CD14-positive monocyte (primary cell): ENCODE measurements around the gene NOS1. TPM values are rescaled to one million over a fixed set of nuclear protein-coding genes. Genes with fewer than 3 reads are reported as not detected.

Experiments used
- DNase-seq, 3 donors: peaks; one replicate each; pipeline ENCODE4 v3.0.0-alpha.2; 2011 to 2022
- H2AFZ ChIP-seq: 2 replicates; pipeline ENCODE4 v1.6.0; 2012; ENCODE audit warnings: mild to moderate bottlenecking, low read depth, low read length, inconsistent platforms; ENCODE audit not compliant: insufficient read depth, poor library complexity, severe bottlenecking
- H3K27ac ChIP-seq, 2 donors: 1 replicate in 1 of 2; 2 replicates in 1 of 2; pipeline ENCODE4 v1.5.1; 2012 to 2013; ENCODE audit warnings: low read length in 2 of 2, control low read depth in 1 of 2, inconsistent platforms in 1 of 2, low read depth in 1 of 2, mild to moderate bottlenecking in 1 of 2
- H3K27me3 ChIP-seq, 2 donors: one replicate each; pipeline versions ENCODE4 v1.6.0 to v1.6.1; 2011 to 2013; ENCODE audit warnings: low read length in 2 of 2; ENCODE audit not compliant: control insufficient read depth in 2 of 2, insufficient read depth in 2 of 2
- H3K36me3 ChIP-seq, 2 donors: replicated peaks in 1 of 2; 1 replicate in 1 of 2; 2 replicates in 1 of 2; pipeline versions ENCODE4 v1.5.1 to v1.6.1; 2012 to 2013; ENCODE audit warnings: low read length in 2 of 2, control low read depth in 1 of 2, inconsistent platforms in 1 of 2, mild to moderate bottlenecking in 1 of 2; ENCODE audit not compliant: insufficient read depth in 2 of 2, control insufficient read depth in 1 of 2
- H3K4me1 ChIP-seq, 2 donors: 1 replicate in 1 of 2; 2 replicates in 1 of 2; pipeline versions ENCODE4 v1.5.1 to v1.6.1; 2012 to 2013; ENCODE audit warnings: low read length in 2 of 2, control low read depth in 1 of 2, inconsistent platforms in 1 of 2, mild to moderate bottlenecking in 1 of 2, moderate library complexity in 1 of 2; ENCODE audit not compliant: insufficient read depth in 2 of 2, control insufficient read depth in 1 of 2
- H3K4me2 ChIP-seq: replicated peaks from 2 replicates; pipeline ENCODE3; 2012; ENCODE audit warnings: low read length, moderate library complexity, mild to moderate bottlenecking; ENCODE audit not compliant: poor library complexity, severe bottlenecking; ENCODE audit errors: extremely low read depth
- H3K4me3 ChIP-seq, 3 experiments: fragments of 200-600 bp in 1 of 3; sonication (generic) in 1 of 3; replicated peaks in 1 of 3; 1 replicate in 2 of 3; 2 replicates in 1 of 3; pipeline ENCODE4 v1.5.1; 2011 to 2013; ENCODE audit warnings: low read length in 3 of 3, mild to moderate bottlenecking in 3 of 3, control low read depth in 2 of 3, low read depth in 2 of 3, inconsistent platforms in 1 of 3, moderate library complexity in 1 of 3
- H3K79me2 ChIP-seq: 2 replicates; pipeline ENCODE4 v1.6.0; 2012; ENCODE audit warnings: mild to moderate bottlenecking, control low read depth, inconsistent platforms, low read length, moderate library complexity; ENCODE audit not compliant: insufficient read depth
- H3K9ac ChIP-seq: 2 replicates; pipeline ENCODE4 v1.6.0; 2017; ENCODE audit warnings: low read length, mild to moderate bottlenecking; ENCODE audit not compliant: insufficient read depth, poor library complexity, severe bottlenecking
- H3K9me3 ChIP-seq, 2 donors: replicated peaks in 1 of 2; 1 replicate in 1 of 2; 2 replicates in 1 of 2; pipeline versions ENCODE4 v1.5.1 to v1.6.1; 2012 to 2013; ENCODE audit warnings: low read length in 2 of 2, control low read depth in 1 of 2; ENCODE audit not compliant: control insufficient read depth in 1 of 2, insufficient read depth in 1 of 2
- H4K20me1 ChIP-seq: 2 replicates; pipeline ENCODE4 v1.6.0; 2012; ENCODE audit warnings: mild to moderate bottlenecking, low read length, control low read depth, moderate library complexity; ENCODE audit not compliant: insufficient read depth
- H3K27ac Mint-ChIP-seq, 7 donors: one replicate each; pipeline ENCODE4 v1.8.0; 2020; ENCODE audit warnings: mild to moderate bottlenecking in 7 of 7, mixed read lengths in 7 of 7, moderate library complexity in 6 of 7, inconsistent platforms in 2 of 7
- H3K27me3 Mint-ChIP-seq, 3 donors: one replicate each; pipeline ENCODE4 v1.8.0; 2021 to 2022; ENCODE audit warnings: low read depth in 3 of 3, mild to moderate bottlenecking in 3 of 3, mixed read lengths in 3 of 3, moderate library complexity in 3 of 3, inconsistent platforms in 1 of 3
- H3K36me3 Mint-ChIP-seq, 2 donors: one replicate each; pipeline ENCODE4 v1.8.0; 2020; ENCODE audit warnings: mixed read lengths in 2 of 2, inconsistent platforms in 1 of 2, mild to moderate bottlenecking in 1 of 2
- H3K4me1 Mint-ChIP-seq: one replicate; pipeline ENCODE4 v1.8.0; 2020; ENCODE audit warnings: mild to moderate bottlenecking, mixed read lengths
- H3K4me3 Mint-ChIP-seq, 2 donors: one replicate each; pipeline ENCODE4 v1.8.0; 2020; ENCODE audit warnings: mild to moderate bottlenecking in 2 of 2, mixed read lengths in 2 of 2, moderate library complexity in 1 of 2
- H3K9me3 Mint-ChIP-seq, 7 donors: one replicate each; pipeline ENCODE4 v1.8.0; 2020 to 2022; ENCODE audit warnings: mixed read lengths in 7 of 7, mild to moderate bottlenecking in 6 of 7, moderate library complexity in 6 of 7, inconsistent platforms in 2 of 7
- WGBS: methylation state at CpG from one replicate; pipeline ENCODE4 v1.1.5; 2013; ENCODE audit warnings: missing lambda C conversion rate; ENCODE audit not compliant: insufficient coverage; 5-methylcytosine and 5-hydroxymethylcytosine counted together
- intact Hi-C, 2 donors: fragments of 100-400 bp; cut with micrococcal nuclease; formaldehyde crosslinking; loops; one replicate each; pipeline versions ENCODE4 v1.15.0 to v1.15.1; 2023
- polyA plus RNA-seq, 3 donors: library from polyadenylated mRNA; depleted of rRNA in 1 of 3; unstranded in 2 of 3; stranded (reverse) in 1 of 3; fragments of 300-500 nt in 2 of 3; fragments of >200 nt in 1 of 3; fragmentation: Illumina TruSeq in 2 of 3; gene quantifications; 1 replicate in 2 of 3; 2 replicates in 1 of 3; pipeline ENCODE4 v1.2.3, GENCODE V29; 2012 to 2021
- TF ChIP-seq, protein P1 (sequence below): fragments of 200-600 bp; IDR thresholded peaks from one replicate; pipeline ENCODE4 v1.8.0; 2022; ENCODE audit warnings: antibody characterized with exemption, mild to moderate bottlenecking

The NOS1 gene
- polyA plus RNA-seq, 3 donors: not detected

GRCh38 chr12:117192057-117192456 lies 169.4 kb downstream of the NOS1 start:
- H4K20me1 ChIP-seq: no peaks in the 10 kb centered on the region
- peak overlapping the region in 1 of 7 donors; percentile 45 for H3K27ac Mint-ChIP-seq
- peaks cover 3 to 4% of the 10 kb centered on the region in 2 donors for H3K36me3 ChIP-seq
- WGBS: 100% methylated on average over 1 of the region's 2 CpGs
- peaks cover 0 to 18% (median 8%) of the 10 kb centered on the region in 7 donors for H3K9me3 Mint-ChIP-seq
- H3K27me3 Mint-ChIP-seq: peaks cover 27 to 42% (median 30%) of the 10 kb centered on the region in 3 donors
- no peak for DNase-seq
- H3K4me1 ChIP-seq: peaks cover 12 to 17% of the 10 kb centered on the region in 2 donors
- no peak overlapping the region for H3K27ac ChIP-seq
- peaks cover 8 to 16% of the 10 kb centered on the region in 2 donors for H3K27me3 ChIP-seq
- TF ChIP-seq, protein P1, sequence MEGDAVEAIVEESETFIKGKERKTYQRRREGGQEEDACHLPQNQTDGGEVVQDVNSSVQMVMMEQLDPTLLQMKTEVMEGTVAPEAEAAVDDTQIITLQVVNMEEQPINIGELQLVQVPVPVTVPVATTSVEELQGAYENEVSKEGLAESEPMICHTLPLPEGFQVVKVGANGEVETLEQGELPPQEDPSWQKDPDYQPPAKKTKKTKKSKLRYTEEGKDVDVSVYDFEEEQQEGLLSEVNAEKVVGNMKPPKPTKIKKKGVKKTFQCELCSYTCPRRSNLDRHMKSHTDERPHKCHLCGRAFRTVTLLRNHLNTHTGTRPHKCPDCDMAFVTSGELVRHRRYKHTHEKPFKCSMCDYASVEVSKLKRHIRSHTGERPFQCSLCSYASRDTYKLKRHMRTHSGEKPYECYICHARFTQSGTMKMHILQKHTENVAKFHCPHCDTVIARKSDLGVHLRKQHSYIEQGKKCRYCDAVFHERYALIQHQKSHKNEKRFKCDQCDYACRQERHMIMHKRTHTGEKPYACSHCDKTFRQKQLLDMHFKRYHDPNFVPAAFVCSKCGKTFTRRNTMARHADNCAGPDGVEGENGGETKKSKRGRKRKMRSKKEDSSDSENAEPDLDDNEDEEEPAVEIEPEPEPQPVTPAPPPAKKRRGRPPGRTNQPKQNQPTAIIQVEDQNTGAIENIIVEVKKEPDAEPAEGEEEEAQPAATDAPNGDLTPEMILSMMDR: no peak
- peaks cover 14% of the 10 kb centered on the region for H3K4me1 Mint-ChIP-seq
- intact Hi-C loops: no loop called here
- peaks cover 9 to 12% of the 10 kb centered on the region in 2 donors for H3K36me3 Mint-ChIP-seq
- no peak overlapping the region for H2AFZ ChIP-seq
- no peak overlapping the region for H3K4me3 Mint-ChIP-seq
- no peak overlapping the region for H3K4me3 ChIP-seq
- H3K9ac ChIP-seq: no peak overlapping the region
- H3K9me3 ChIP-seq: no peaks in the 10 kb centered on the region
- no peak overlapping the region for H3K4me2 ChIP-seq
- peaks cover 6% of the 10 kb centered on the region for H3K79me2 ChIP-seq

GRCh38 chr12:117190210-117190781 lies 171.1 kb downstream of the NOS1 start, which contains the start of gene FBXO21:
TSS of gene FBXO21 (minus strand) at chr12:117190470. CDS start at chr12:117190456, 14 bp downstream.
- H3K9ac ChIP-seq: peak within 1 kb of the TSS; percentile 81
- intact Hi-C loops: no loop called here
- Mint-ChIP-seq H3K9me3 (peaks cover 0 to 18% (median 8%) of the 10 kb centered on the region in 7 donors), H3K4me1 (peaks cover 14% of the 10 kb centered on the region), H3K36me3 (peaks cover 19 to 30% of the 10 kb centered on the region in 2 donors), H3K27me3 (peaks cover 24 to 42% (median 27%) of the 10 kb centered on the region in 3 donors), H3K4me3 (peak within 1 kb of the TSS; percentile 95 to 98), H3K27ac (peak within 1 kb of the TSS in 6 of 7 donors; percentile 23 to 81 (median 44))
- DNase-seq: peak; percentile 60 to 74 (median 69)
- no peaks in the 10 kb centered on the region for H3K9me3 ChIP-seq
- peak within 1 kb of the TSS; percentile 87 for H3K4me2 ChIP-seq
- H3K4me1 ChIP-seq: peaks cover 12 to 17% of the 10 kb centered on the region in 2 donors
- peaks cover 8 to 16% of the 10 kb centered on the region in 2 donors for H3K27me3 ChIP-seq
- WGBS: under 1% methylated on average over 49 of the region's 59 CpGs
- peak within 1 kb of the TSS in 1 of 2 donors; percentile 66 for H3K27ac ChIP-seq
- H3K4me3 ChIP-seq: peak within 1 kb of the TSS; percentile 66 to 97 (median 81)
- H3K36me3 ChIP-seq: peaks cover 7 to 21% of the 10 kb centered on the region in 2 donors
- peak within 1 kb of the TSS; percentile 90 for H2AFZ ChIP-seq
- H4K20me1 ChIP-seq: no peaks in the 10 kb centered on the region
- H3K79me2 ChIP-seq: peaks cover 6% of the 10 kb centered on the region
- TF ChIP-seq, protein P1: no peak
